Esophagus muscularis mucosa (tissue), 4 donors: Measurements from ENCODE around the gene RBMY1F. TPM values are rescaled to one million over a fixed set of nuclear protein-coding genes. Genes with fewer than 3 reads are reported as not detected.
"Not testable (repeated sequence)": the region's sequence is repeated elsewhere in the genome, so short reads cannot be mapped to it uniquely, and the experiment has no call there.

Experiments used
- DNase-seq: peaks from one replicate; pipeline ENCODE4 v3.0.0-alpha.2; 2017; ENCODE audit errors: extremely low spot score
- H3K27ac ChIP-seq, 4 donors: fragments of 200-600 bp; sonication (generic); replicated peaks in 1 of 4; 1 replicate in 3 of 4; 2 replicates in 1 of 4; pipeline ENCODE4 v1.5.1; 2016 to 2019; ENCODE audit warnings: mild to moderate bottlenecking in 1 of 4
- H3K27me3 ChIP-seq, 4 donors: fragments of 200-600 bp; sonication (generic); one replicate each; pipeline versions ENCODE4 v1.5.1 to v1.6.0; 2016 to 2019
- H3K36me3 ChIP-seq, 4 donors: fragments of 200-600 bp; sonication (generic); one replicate each; pipeline ENCODE4 v1.5.1; 2016 to 2019
- H3K4me1 ChIP-seq, 4 donors: fragments of 200-600 bp; sonication (generic); one replicate each; pipeline ENCODE4 v1.5.1; 2016 to 2019
- H3K4me3 ChIP-seq, 4 donors: fragments of 200-600 bp; sonication (generic); 1 replicate in 2 of 4; 2 replicates in 2 of 4; pipeline ENCODE4 v1.5.1; 2016 to 2019; ENCODE audit warnings: mild to moderate bottlenecking in 4 of 4, moderate library complexity in 1 of 4
- H3K9me3 ChIP-seq, 4 donors: fragments of 200-600 bp; sonication (generic); 1 replicate in 3 of 4; 2 replicates in 1 of 4; pipeline ENCODE4 v1.5.1; 2016 to 2019
- WGBS: methylation state at CpG from one replicate; pipeline ENCODE4 v1.1.5; 2018; 5-methylcytosine and 5-hydroxymethylcytosine counted together
- intact Hi-C: fragments of 100-400 bp; cut with DNase I; formaldehyde crosslinking; loops from one replicate; pipeline ENCODE4 v1.15.1; 2023
- total RNA-seq, 4 donors: library from RNA; depleted of rRNA; stranded (reverse); fragments of >200 nt; gene quantifications; one replicate each; pipeline versions ENCODE4 v1.1.0 to v1.2.1, GENCODE V29; 2016

Gene RBMY1F
- not detected for total RNA-seq

DNA sequence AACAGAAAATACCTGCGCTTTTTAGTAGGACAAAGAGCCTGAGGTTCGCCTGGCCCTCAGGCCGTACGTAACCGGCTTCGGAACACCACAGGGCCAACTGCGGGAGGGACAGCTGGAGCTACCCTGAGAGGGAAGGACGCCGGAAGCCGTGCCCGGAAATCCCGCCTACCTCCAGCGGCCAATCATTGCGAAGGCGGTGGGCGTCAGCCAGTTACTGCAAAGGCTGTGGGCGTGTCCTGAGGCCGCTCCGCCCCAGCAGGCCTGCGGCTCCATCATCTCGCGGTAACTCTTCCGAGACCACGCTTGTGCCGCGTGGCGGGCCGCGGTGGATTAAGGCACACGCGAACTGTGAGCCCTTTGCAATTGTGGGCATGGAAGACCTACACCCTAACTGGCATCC, at the start of gene RBMY1F:
Gene RBMY1F, minus strand, starts transcription at position 101 of the 400 bp plus-strand sequence. CDS start 1,954 bp downstream, outside the sequence.
- H3K4me1 ChIP-seq, H3K27me3 ChIP-seq, H3K27ac ChIP-seq, H3K36me3 ChIP-seq, intact Hi-C loops, H3K4me3 ChIP-seq, DNase-seq, H3K9me3 ChIP-seq: not testable (repeated sequence)
- no CpG with 5 or more reads among the region's 31 CpGs for WGBS

DNA sequence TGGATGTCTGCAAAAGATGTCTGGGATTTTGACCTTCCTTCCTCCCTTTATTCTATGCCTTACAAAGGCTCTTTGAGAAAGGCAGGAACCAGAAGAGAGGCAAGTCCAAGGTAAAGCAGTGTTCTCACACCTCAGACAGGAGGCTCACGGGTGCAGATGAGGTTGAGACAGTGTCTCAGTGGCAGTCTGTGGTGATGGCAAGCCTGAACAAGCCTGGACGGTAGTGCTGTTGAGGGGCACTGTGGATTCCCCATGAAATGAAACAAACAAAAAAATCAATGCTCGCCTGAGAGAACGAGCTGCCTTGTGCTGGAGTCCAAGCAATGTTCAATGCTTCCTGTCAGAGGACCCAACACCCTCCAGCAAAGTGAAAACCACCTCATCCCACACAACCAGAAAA, 31.6 kb downstream of the RBMY1F start:
- H3K27ac ChIP-seq, H3K9me3 ChIP-seq, H3K4me1 ChIP-seq, H3K4me3 ChIP-seq, H3K36me3 ChIP-seq, DNase-seq, intact Hi-C loops, H3K27me3 ChIP-seq: not testable (repeated sequence)
- WGBS: no CpG with 5 or more reads among the region's 4 CpGs

DNA sequence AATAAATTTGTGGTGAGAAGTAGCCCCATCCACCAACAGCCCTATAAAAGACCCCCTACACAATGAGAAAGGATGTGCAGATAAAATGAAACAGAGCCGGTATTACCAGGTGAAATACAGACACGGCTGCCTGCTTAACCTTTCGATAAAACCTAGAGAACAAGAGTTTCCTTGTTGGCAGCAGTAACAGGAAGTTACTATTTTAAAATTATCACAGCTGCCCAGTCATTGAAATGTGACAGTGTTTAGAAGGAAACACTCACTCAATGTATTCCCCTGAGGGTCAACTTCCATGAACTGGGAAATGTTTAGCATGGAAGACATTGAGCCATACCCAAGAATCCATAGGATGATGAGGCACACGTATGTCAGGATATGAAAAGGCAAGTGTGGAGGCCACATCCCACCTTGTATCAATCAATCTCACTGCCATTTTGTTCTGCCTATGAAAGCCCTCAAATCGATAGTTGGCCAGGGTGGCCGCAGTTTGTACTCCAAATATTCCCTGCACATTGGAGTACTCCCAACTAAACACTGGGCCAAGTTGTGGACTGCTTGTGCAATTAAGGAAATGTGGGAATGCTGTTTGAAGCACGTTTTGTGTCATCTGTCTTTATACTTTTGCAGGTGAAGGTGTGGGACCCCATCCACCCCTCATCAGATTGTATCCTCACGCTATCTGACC, 41.6 kb downstream of the RBMY1F start:
- DNase-seq, H3K27ac ChIP-seq, H3K36me3 ChIP-seq, H3K27me3 ChIP-seq, H3K4me1 ChIP-seq, H3K4me3 ChIP-seq, H3K9me3 ChIP-seq, intact Hi-C loops: not testable (repeated sequence)
- WGBS: no CpG with 5 or more reads among the region's 8 CpGs

DNA sequence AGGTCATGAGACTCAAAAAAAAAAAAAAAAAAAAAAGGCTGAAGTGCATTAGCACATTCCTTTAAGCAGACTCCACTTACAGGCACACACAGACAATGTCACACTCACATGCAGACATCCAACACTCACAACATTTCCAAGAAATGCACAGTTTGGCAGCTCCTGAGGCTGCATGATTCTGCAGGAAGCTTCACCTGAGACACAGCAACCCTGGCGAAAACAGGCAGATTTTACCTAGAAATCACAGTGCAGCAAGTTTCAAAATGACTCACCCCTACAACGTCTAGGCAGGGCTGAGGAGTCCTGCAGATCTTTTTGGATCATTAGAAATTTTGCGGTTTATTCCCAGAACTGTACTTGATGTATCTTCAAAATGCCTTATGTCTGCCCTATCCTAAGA, 48.0 kb downstream of the RBMY1F start:
- H3K27ac ChIP-seq, intact Hi-C loops, DNase-seq, H3K9me3 ChIP-seq, H3K27me3 ChIP-seq, H3K36me3 ChIP-seq, H3K4me3 ChIP-seq, H3K4me1 ChIP-seq: not testable (repeated sequence)
- no CpG with 5 or more reads among the region's 3 CpGs for WGBS

DNA sequence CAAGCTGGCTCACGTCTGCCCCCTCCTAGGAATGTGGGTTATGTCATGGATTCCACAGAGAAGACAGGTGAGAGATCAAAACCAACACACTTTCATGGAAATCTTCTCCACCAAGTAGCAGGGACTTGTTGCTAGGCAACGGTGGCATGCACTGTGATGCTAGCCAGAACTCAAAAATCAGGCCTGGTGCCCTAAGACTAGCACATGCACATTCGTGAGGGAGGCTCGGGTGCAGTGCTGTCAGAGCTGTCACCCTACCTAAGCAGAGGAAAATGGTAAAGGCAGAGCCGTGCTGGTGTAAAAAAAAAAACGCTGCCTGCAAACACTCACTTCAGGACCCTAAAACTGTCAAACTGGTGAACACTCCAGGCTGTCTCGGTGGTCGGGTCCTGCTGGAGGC, 52.2 kb downstream of the RBMY1F start:
- DNase-seq, H3K9me3 ChIP-seq, H3K27ac ChIP-seq, H3K4me3 ChIP-seq, H3K4me1 ChIP-seq, H3K27me3 ChIP-seq, intact Hi-C loops, H3K36me3 ChIP-seq: not testable (repeated sequence)
- no CpG with 5 or more reads among the region's 8 CpGs for WGBS

Other genes starting within 250 kb of the RBMY1F start
- not detected for gene RBMY1J, start 220.5 kb upstream of the RBMY1F start, total RNA-seq